ENCODE measurements around the gene FITM1.

Gene FITM1

GRCh38 chr14:24162093-24162492 is 31.6 kb downstream of the FITM1 start:
- DNase-seq, result no peak

- no peak for DNase-seq
Measured at GRCh38 chr14:24164518-24164991, 34.1 kb downstream of the FITM1 start.

DNA sequence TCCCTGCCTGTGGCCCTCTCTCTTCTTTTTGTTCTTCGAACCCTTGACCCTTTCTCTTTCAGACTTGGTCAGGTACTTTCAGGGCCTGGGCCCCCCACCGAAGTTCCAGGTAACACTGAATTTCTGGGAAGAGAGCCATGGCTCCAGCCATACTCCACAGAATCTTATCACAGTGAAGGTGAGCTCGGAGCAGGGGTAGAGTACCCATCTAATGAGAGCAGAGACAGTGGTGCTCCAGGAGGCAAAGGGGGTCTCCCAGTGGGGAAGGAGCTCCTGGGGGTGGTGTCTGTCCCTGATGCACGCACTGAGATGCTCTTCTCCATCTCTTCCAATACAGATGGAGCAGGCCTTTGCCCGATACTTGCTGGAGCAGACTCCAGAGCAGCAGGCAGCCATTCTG is 35.3 kb downstream of the FITM1 start:
- no peak for DNase-seq

DNA sequence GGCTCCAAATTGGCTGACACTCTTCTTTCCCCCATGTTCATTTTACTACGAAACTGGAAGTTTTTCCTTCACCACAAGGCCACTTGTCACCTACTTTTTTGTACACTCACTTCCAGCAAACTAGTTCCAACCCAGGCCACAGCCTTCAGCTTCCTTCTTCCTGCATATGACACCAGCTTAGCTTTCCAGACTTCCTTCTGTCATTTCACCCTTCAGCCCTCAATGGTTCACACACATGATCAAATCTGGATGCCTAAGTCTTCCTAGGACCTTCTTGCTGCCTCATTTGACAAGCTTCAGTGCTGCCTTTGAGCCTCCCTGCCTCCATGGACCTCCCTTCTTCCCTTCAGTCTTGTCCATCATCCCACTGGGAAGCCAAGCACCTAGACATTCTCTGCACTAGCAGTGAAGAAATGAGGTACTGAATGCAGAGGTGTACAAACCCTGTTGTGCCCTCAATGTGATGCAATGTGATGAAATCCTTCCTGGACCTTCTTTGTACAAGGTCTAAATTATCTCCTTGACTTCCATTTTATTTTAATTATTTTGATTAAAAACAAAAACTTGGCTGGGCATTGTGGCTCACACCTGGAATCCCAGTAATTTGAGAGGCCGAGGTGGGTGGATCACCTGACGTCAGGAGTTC is 37.1 kb downstream of the FITM1 start:
- no peak for DNase-seq

DNA sequence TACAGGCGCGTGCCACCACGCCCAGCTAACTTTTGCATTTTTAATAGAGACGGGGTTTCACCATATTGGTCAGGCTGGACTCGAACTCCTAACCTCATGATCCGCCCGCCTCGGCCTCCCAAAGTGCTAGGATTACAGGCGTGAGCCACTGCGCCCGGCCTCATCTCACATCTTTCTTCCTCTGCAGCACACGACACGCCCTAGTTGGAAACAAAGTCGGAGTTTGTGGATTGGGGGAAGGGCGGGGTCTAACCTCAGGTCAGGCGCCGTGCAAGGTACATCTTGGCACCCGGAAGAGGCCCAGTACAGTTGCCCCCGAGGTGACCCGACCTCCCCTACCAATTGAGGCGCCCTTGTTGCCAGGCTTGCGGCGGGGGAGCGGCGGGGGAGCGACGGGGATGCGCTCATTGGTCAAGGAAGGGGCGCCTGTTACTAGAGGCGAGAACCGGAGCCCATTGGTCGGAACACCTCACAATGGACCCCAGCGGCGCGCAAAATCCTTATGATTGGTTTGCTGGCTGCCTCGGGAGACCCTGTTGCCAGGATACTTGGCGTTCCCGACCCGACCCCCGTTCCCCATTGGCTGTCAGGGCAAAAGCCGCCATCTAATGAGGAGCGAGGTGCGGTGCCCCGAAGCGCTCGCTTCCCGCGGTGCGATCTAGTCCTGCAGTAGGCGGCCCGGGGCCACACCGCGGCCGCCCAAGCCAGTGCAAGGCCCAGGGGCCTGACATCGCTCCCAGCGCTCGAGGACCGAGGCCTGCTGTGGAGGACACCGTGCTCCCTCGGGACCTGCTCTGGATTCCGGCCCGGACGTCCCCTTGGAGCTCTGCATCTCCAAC is 41.2 kb downstream of the FITM1 start, which contains the start of gene REC8:
Gene REC8, plus strand, starts transcription at position 659 of the 839 bp plus-strand sequence. CDS start 473 bp downstream, outside the sequence.
- DNase-seq, result peak; percentile 94

DNA sequence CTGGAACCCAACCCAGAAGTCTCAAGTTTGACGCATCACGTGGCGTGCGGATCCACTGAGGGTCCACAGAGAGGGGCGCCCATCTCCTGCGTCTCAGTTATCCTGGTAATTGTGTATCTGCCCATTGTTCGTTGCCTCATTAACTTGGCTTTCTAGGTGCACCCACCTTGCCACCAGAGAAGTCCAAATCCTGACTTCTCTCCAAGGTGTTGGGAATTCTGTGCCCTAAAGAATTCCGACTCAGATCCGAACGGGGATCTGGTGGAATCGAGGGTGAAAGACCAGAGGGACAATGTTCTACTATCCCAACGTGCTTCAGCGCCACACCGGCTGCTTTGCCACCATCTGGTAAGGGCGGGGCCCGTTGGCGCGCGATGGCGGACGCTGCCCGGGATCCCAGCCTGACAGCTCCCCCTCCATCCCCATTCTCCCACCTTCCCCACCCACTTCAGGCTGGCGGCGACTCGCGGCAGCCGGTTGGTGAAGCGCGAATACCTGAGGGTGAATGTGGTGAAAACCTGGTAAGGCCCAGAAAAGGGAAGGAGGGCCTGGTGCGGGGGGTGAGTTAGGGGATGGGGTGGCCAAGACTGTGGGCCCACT is 41.9 kb downstream of the FITM1 start:
- DNase-seq, result no peak

DNA sequence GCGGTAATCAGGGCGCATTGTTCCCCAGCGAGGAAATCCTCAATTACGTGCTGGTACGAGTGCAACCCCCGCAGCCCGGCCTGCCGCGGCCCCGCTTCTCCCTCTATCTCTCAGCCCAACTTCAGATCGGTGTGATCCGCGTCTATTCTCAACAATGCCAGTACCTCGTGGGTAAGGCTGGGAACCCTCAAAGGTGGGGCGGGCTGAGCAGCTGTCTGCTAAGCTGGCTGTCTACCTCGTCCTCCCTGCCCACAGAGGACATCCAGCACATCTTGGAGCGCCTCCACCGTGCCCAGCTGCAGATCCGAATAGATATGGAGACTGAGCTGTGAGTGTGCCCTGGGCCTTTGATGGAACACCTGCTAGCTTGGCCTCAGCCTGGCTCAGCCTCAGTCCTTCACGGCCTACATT is 42.4 kb downstream of the FITM1 start:
- DNase-seq, result no peak

GRCh38 chr14:24176599-24176998 is 46.1 kb downstream of the FITM1 start:
- no peak for DNase-seq

GRCh38 chr14:24177041-24177825 is 46.8 kb downstream of the FITM1 start:
- no peak for DNase-seq

GRCh38 chr14:24177891-24178290 is 47.4 kb downstream of the FITM1 start:
- no peak for DNase-seq

DNA sequence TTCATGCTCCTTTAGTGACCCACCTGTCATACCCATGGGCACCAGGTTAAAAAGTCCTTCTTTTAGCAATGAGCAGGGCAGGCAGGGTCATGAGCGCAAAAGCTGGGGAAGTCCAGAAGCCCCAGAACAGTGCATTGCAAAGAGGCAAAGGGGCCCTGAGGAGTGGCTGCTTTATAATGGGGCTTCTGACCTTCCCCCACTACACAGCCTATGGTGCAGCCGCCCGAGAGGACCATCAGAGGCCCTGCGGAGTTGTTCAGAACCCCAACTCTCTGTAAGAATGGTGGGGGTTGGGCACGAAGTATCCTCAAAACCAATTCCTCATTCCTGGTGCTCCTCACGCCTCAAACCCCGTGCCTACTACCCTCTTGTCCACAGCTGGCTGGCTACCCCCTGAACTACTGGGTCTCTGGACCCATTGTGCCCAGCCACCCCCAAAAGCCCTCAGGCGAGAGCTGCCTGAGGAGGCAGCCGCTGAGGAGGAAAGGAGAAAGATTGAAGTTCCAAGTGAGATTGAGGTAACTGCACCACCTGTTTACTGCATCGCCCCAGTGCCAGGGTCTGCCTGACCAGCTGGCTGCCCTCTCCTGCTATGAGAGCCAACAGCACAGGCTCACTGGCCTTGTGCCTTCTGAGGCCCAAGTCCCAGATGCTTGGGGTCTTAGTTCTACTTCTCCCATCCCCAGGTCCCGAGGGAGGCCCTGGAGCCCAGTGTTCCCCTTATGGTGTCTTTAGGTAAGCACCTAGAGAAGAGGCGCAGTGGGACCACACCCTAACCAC is 48.1 kb downstream of the FITM1 start:
- no peak for DNase-seq

- DNase-seq, result no peak
Measured at GRCh38 chr14:24179294-24179960, 49.0 kb downstream of the FITM1 start.

DNA sequence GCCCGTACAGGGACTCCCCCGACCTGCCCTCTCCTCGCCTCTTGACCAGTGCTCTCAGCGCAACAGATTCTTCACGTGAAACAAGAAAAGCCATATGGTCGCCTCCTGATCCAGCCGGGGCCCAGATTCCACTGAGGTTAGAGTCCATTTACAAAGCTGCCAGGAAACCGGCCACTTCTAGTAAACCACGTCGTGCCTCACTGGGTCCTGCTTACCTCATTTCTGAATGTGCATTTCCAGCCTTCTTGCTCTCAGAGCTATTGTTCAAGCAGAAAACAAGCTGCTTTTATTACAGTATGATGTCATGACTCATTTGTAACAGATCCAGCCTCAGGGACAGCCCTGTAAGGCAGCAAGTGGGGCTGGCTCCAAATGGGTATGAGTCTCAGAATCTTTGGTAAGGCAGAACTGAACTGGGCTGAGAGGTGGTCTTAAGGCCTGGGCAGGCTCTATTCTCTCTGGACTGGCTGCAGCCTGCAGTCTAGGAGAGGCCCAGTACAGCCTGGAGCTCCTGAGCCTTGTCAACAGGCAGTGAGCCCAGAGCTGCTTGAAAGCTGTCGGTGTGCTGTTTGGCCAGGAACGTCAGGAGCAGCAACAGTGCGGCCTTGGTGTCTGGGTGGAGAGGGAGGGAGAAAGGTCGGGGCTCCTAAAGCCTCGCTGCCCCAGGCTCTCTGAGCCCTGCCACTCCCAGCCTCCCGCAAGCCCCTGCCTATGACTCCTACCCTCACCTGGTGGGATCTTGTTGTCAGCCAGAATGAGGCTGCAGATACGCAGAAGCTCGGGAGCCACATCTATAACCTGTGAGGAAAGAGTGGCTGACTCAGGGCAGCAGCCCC is 49.7 kb downstream of the FITM1 start:
- DNase-seq, result peak; percentile 12

- no peak for DNase-seq
Measured at GRCh38 chr14:24181371-24182077, 51.1 kb downstream of the FITM1 start.

Measured in DMS153 (cell line).